NCI-H146 treated with DMSO at 0.1 percent for 48 hours (cell line): Measurements from ENCODE around the gene SIGLEC14.
A peak's percentile ranks its signal among the peaks of the same experiment; 100 is the strongest.
"Not testable (repeated sequence)": the region's sequence is repeated elsewhere in the genome, so short reads cannot be mapped to it uniquely, and the experiment has no call there.

Source experiments
- DNase-seq: peaks from one replicate; lab custom pipeline; 2025; ENCODE audit not compliant: unreplicated experiment; lab: John Stamatoyannopoulos, UW

SIGLEC14 gene

DNA sequence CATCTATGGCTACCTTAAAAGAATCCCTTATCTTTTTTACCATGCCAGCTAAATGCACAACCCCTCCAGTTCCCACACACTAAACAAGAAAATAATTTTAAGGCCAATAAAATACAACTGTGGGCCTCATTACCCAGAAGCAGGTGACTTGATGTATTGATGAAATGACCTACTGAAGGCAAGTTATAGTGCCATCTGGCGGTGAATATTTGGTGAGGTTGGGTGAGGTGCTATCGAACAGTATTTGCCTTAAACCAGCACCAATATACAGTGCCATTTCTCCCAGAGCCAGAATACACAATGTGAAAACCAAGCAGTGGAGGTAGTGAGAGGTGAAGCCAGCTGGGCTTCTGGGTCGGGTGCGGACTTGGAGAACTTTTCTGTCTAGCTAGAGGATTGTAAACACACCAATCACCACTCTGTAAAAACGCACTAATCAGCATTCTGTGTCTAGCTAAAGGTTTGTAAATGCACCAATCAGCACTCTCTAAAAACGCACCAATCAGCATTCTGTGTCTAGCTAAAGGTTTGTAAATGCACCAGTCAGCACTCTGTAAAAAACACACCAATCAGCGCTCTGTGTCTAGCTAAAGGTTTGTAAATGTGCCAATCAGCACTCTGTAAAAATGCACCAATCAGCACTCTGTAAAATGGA is 29.4 kb upstream of the SIGLEC14 start:
- DNase-seq: not testable (repeated sequence)

DNA sequence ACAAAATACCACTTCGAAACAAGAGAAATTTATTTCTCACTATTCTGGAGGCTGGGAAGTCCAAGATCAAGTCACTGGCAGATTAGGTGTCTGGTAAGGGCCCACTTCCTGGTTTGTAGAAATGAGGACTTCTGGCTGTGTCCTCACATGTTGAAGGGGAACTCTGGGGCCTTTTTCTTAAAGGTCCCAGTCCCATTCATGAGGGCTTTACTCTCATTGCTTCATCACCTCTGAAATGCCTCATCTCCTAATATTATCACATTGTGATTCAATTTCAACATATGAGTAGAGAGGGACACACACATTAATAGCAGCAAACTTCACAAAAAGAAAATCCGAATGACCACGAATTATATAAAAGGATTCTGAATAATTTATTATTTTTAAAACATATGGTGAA is 21.6 kb upstream of the SIGLEC14 start:
- DNase-seq: no peak

DNA sequence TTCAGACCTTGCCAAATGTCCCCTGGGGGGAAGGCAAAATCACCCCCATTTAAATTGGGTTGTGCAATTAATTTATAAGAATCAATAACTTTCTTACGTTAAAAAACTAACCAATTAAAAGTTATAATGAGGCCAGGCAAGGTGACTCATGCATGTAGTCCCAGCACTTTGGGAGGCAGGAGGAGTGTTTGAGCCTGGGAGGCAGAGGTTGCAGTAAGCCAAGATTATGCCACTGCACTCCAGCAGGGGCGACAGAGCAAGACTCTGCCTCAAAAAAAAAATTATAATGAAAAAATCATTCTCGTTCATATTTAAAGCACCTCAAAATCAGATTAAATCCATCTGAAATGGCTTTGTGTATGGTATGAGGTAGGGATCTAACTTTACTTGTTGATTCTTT is 18.4 kb upstream of the SIGLEC14 start:
- DNase-seq: no peak

DNA sequence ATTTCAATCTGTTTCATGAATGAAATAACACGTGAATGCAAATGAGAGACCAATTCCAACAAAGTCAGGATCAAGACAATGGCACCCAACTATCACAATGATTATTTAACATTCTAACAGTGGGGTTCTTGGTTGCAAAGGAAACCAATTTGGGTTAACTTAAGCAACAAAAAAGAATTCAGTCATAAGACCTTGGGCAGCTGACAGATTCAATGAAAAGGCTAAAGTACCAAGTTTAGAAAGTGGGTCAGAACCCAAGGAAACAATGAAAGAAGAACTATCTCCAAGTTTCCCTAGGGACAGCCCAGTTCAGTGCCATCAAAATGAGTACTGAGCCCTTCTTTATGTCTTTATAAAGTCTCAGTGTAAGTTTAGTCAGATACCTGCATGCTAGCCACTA is 17.5 kb upstream of the SIGLEC14 start:
- no peak for DNase-seq

GRCh38 chr19:51663650-51664049 is 17.0 kb upstream of the SIGLEC14 start:
- DNase-seq: no peak

DNA sequence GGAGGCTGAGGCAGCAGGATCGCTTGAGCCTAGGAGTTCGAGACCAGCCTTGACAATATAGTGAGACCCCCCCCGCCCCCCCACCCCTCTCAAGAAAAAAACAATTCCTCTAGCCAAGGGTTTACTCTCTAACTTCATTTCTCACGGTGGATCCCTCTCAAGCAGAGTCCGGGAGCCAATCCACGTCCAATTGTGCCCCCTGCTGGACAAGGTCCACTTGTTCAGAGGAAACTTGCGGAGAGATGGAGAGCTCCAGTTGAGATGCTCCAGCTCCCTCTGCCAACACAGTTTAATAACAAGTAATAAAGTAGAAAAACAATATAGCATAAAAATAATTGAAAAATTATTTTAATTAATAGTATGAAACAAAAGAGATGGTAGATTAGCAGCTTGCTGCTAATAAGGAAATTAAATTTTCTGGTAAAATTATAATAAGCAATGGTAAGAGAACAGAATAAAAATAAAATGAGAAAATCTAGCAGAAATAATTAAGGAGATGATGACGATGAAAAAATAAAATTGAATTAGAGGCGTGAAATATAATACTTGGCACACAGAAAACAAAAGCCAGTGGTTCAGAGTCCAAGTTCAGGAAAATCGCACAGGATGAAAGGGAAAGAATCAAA is 14.5 kb upstream of the SIGLEC14 start:
- peak; percentile 47 for DNase-seq

DNA sequence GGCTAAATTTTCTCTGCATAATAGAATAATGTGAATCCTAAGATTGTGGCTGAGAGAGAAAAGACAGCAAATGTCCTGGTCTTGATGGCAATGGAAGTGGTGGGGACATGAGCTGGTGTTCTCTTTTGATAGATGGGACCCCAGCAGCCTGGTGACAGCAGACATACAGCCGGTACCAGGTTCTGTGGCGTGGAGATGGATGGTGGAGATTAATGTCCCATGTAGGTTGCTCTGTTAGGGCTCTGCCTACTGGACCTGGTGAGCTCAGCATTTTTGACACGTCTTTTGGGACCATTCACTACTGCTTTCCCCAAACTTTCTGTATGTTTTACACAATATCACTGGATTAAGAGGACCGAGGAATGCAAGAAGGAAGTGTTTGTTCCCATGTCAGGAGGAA is 8.2 kb upstream of the SIGLEC14 start:
- no peak for DNase-seq

- no peak for DNase-seq
Measured at GRCh38 chr19:51653162-51653561, 6.5 kb upstream of the SIGLEC14 start.

DNA sequence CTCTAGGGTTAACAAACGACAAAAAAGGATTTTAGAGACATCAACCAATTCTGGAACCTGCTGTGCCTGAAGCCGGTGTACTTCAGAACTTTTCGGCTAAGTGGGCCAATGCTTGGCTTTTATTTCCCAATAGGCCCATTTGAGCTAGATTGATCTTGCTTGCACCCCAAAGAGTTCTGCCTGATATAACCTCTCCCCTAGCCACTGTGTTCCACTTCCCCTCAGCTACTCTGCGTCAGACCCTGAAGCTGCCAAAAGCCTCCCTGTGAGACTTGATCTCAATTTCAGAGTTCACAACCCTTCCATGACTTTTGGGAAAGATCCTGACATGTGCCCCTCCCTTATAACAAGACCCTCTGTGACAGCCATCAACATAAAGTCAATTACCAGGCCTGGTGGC is 5.6 kb upstream of the SIGLEC14 start:
- no peak for DNase-seq

GRCh38 chr19:51651216-51651846 is 4.7 kb upstream of the SIGLEC14 start:
- no peak for DNase-seq

- DNase-seq: no peak
Measured at GRCh38 chr19:51647318-51647717, 693 bp upstream of the SIGLEC14 start.

- DNase-seq: no peak
Measured at GRCh38 chr19:51644636-51645271, 1.9 kb downstream of the SIGLEC14 start.

DNA sequence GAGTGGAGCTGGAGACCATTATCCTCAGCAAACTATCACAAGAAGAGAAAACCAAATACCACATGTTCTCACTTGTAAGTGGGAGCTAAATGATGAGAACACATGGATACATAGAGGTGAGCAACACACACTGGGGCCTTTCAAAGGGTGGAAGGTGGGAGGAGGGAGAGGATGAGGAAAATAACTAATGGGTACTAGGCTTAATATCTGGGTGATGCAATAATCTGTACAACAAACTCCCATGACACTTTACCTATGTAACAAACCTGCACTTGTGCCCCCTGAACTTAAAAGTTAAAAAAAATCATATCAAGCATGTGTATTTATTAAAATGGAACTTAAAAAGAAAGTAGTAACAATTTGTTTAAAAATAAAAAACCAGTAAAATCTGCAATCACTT is 5.0 kb downstream of the SIGLEC14 start:
- DNase-seq: no peak

DNA sequence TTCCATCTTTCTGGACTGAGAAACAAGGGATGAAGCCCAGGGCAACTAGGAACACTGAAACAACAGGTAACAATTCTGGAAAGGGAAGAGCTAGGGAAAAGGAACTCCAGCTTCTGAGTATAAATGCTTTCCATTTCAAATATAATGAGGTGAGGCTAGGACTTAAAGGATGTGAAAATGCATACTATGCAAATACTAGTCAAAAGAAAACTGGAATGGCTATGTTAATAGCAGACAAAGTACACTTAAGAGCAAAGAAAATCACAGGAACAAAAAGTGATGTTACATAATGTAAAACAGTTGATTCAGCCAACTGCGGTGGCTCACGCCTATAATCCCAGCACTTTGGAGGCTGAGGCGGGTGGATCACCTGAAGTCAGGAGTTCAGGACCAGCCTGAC is 6.2 kb downstream of the SIGLEC14 start:
- no peak for DNase-seq

DNA sequence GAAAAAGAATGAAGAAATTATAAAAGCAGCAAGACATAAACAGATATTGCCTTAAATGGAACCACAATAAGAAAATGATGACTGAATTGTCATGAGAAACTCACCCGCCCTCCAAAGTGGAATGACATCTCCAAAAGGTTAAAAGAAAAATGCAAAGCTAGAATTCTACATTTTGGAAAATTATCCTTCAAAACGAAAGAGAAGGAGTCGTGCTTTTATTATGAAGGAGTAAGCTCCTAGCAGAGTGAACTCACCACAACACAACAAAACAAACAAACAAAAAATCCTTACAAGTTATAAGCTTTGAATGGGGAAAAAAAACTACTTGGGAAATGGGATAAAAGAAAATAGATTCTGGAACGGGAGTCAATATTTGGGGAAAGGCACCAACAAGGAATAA is 6.7 kb downstream of the SIGLEC14 start:
- no peak for DNase-seq

DNA sequence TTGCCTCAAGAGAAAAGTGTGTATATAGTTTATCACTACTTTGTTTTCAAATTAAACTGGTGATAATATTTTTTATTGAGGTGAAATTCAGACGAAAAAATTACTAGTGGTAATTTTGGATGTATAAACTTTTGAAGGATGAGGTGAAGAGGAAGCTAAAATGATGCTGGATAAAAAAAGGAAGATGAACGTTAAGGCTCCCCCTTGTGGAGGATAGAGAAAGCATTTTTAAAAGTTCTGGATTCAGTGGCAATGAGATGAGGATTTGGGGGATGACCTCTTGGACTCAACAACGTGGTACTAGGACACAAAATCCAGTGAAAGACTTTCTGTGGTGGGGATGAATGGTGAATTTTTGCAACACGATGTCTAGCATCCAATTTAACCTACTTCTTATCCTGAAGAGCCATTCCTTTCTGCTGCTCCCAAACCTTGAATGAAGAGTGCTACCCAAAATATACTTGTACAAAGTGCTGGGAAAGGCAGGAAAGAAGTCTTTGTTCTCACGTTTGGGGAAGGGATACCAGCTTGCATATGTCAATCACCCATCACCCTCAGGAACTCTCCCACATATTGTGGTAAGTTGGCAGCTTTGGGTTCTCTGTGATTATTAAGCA is 9.2 kb downstream of the SIGLEC14 start:
- DNase-seq: no peak

- no peak for DNase-seq
Measured at GRCh38 chr19:51632126-51632525, 14.5 kb downstream of the SIGLEC14 start.

- not testable (repeated sequence) for DNase-seq
Measured at GRCh38 chr19:51630315-51630714, 16.3 kb downstream of the SIGLEC14 start, which contains the start of gene SIGLEC5. TSS of gene SIGLEC5 (minus strand) at chr19:51630401. CDS start at chr19:51630335, 66 bp downstream.

GRCh38 chr19:51628153-51628939 is 18.3 kb downstream of the SIGLEC14 start:
- no peak for DNase-seq

DNA sequence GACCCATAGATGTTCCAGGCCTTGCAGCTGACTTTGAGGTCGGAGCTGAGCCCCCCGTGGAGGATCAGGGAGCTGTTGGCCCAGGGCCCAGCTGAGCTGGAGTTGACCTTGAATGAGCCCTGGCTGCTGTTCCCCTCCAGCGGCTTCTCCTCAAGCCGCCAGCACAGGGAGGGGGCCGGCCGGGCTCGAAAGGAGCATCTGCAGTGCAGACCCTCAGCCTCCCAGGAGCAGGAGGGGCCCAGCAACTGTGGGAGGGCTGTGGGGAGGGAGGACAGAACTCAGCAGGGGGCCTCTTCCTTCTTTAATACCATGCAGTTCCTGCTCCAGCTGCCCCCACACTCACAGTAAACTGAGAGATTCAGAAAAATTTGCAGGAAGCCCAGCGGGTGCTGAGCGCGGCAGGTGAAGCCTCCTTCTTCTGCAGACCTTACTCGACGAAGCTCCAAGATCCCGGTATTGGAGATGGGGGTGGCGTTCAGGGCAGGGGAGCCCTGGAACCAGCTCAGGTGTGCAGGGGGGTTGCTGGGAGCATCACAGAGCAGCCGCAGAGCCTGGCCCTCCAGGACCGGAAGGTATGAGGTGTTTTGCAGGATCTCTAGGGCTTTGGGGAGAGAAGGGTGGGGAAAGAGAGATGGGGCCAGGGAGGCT is 19.0 kb downstream of the SIGLEC14 start:
- no peak for DNase-seq
